Measurements from ENCODE around the gene ADH1C.

- TF ChIP-seq CTCF (IDR thresholded peaks at IDR 0.05; ENCODE audit: low read depth, low read length): no peak
- TF ChIP-seq EZH2phosphoT487 (IDR thresholded peaks at IDR 0.05; ENCODE audit: low read depth): no peak
Observed at GRCh38 chr4:99352602-99353537, at the start of gene ADH1C.
